H1 (cell line): ENCODE results near the gene GRM7. TPM values are rescaled to one million over a fixed set of nuclear protein-coding genes. Genes with fewer than 3 reads are reported as not detected.

Source experiments
- CTCF ChIA-PET: fragments of 300-600 bp; sonication (Branson Sonifier 250); formaldehyde crosslinking; loops from one replicate; lab custom pipeline; 2021; ENCODE audit not compliant: partially characterized antibody; lab: Charles Lee
- POLR2A ChIA-PET: fragments of 300-600 bp; sonication (Branson Sonifier 250); formaldehyde crosslinking; loops from one replicate; lab custom pipeline; 2021; ENCODE audit warnings: inconsistent platforms; ENCODE audit not compliant: partially characterized antibody; lab: Charles Lee
- DNase-seq, 2 experiments: peaks; one replicate each; pipeline versions ENCODE4 v3.0.0 to v3.0.0-alpha.2; 2010 to 2022; ENCODE audit warnings: low spot score in 2 of 2, low read depth in 1 of 2, mixed read lengths in 1 of 2
- FAIRE-seq: peaks from 2 replicates; lab custom pipeline; 2011; peaks lifted over from hg19 to GRCh38; lab: Jason Lieb, UNC
- H2AFZ ChIP-seq: 2 replicates; pipeline ENCODE4 v1.8.1; 2012; ENCODE audit warnings: low read length, inconsistent platforms
- H2AK5ac ChIP-seq: 2 replicates; pipeline ENCODE4 v1.6.1; 2013; ENCODE audit warnings: low read depth, low read length
- H2BK120ac ChIP-seq: replicated peaks from 2 replicates; pipeline ENCODE3; 2013; ENCODE audit warnings: low read depth, low read length, inconsistent platforms
- H2BK12ac ChIP-seq: 2 replicates; pipeline ENCODE4 v1.6.1; 2013; ENCODE audit warnings: low read depth, low read length
- H2BK15ac ChIP-seq: 2 replicates; pipeline ENCODE4 v1.6.1; 2013; ENCODE audit warnings: low read length
- H2BK20ac ChIP-seq: 2 replicates; pipeline ENCODE4 v1.6.1; 2013; ENCODE audit warnings: low read length
- H2BK5ac ChIP-seq: 2 replicates; pipeline ENCODE4 v1.6.1; 2013; ENCODE audit warnings: low read depth, low read length
- H3K14ac ChIP-seq: 2 replicates; pipeline ENCODE4 v1.6.1; 2013; ENCODE audit warnings: inconsistent platforms; ENCODE audit not compliant: insufficient read length
- H3K18ac ChIP-seq: 2 replicates; pipeline ENCODE4 v1.6.1; 2013; ENCODE audit warnings: low read length; ENCODE audit errors: extremely low read depth
- H3K23ac ChIP-seq: 2 replicates; pipeline ENCODE4 v1.6.1; 2013; ENCODE audit warnings: inconsistent platforms; ENCODE audit not compliant: insufficient read length
- H3K23me2 ChIP-seq: 2 replicates; pipeline ENCODE4 v1.6.1; 2013; ENCODE audit warnings: low read depth, low read length
- H3K27ac ChIP-seq: 2 replicates; pipeline ENCODE4 v1.6.1; 2011; ENCODE audit warnings: low read depth, low read length, inconsistent platforms
- H3K27me3 ChIP-seq, 4 experiments: replicated peaks in 1 of 4; 1 replicate in 1 of 4; 2 replicates in 3 of 4; pipeline versions ENCODE4 v1.6.1 to v1.8.1; 2011 to 2013; ENCODE audit warnings: low read length in 3 of 4, mild to moderate bottlenecking in 3 of 4, inconsistent platforms in 2 of 4, mixed read lengths in 2 of 4, moderate library complexity in 1 of 4; ENCODE audit not compliant: control insufficient read depth in 3 of 4, insufficient read depth in 3 of 4; ENCODE audit errors: extremely low read depth in 1 of 4
- H3K36me3 ChIP-seq, 4 experiments: 2 replicates each; pipeline versions ENCODE4 v1.6.1 to v1.8.1; 2011 to 2013; ENCODE audit warnings: mild to moderate bottlenecking in 4 of 4, low read length in 3 of 4, moderate library complexity in 2 of 4, control low read depth in 1 of 4, inconsistent platforms in 1 of 4; ENCODE audit not compliant: insufficient read depth in 4 of 4, control insufficient read depth in 2 of 4
- H3K4ac ChIP-seq: replicated peaks from 2 replicates; pipeline ENCODE3; 2013; ENCODE audit warnings: low read length, low read depth, mixed read lengths, inconsistent platforms; ENCODE audit not compliant: insufficient read length
- H3K4me1 ChIP-seq, 4 experiments: replicated peaks in 1 of 4; 1 replicate in 1 of 4; 2 replicates in 3 of 4; pipeline versions ENCODE4 v1.6.1 to v1.8.1; 2011 to 2013; ENCODE audit warnings: low read length in 3 of 4, inconsistent platforms in 2 of 4, mixed read lengths in 1 of 4; ENCODE audit not compliant: insufficient read depth in 4 of 4, control insufficient read depth in 3 of 4
- H3K4me2 ChIP-seq, 2 experiments: 2 replicates each; pipeline versions ENCODE4 v1.6.1 to v1.8.1; 2011 to 2013; ENCODE audit warnings: low read depth in 2 of 2, low read length in 2 of 2, control low read depth in 1 of 2, inconsistent platforms in 1 of 2, mild to moderate bottlenecking in 1 of 2; ENCODE audit not compliant: insufficient read depth in 1 of 2
- H3K4me3 ChIP-seq, 4 experiments: fragments of 200-600, 300-600 bp in 1 of 4; sonication (generic), shearing (Covaris generic), sonication (Bioruptor Twin) in 1 of 4; 2 replicates each; pipeline versions ENCODE4 v1.5.1 to v1.8.1; 2011 to 2016; ENCODE audit warnings: low read length in 4 of 4, low read depth in 3 of 4, control low read depth in 2 of 4, inconsistent platforms in 2 of 4, mild to moderate bottlenecking in 2 of 4, mixed read lengths in 1 of 4, moderate library complexity in 1 of 4; ENCODE audit not compliant: insufficient read depth in 2 of 4; ENCODE audit errors: extremely low read depth in 1 of 4
- H3K56ac ChIP-seq: replicated peaks from 2 replicates; pipeline ENCODE3; 2013; ENCODE audit warnings: low read depth, mild to moderate bottlenecking, mixed read lengths, low read length, inconsistent platforms; ENCODE audit not compliant: insufficient read length
- H3K79me1 ChIP-seq: 2 replicates; pipeline ENCODE4 v1.6.1; 2013; ENCODE audit warnings: low read depth, low read length, control low read depth
- H3K79me2 ChIP-seq, 2 experiments: 2 replicates each; pipeline versions ENCODE4 v1.6.1 to v1.8.1; 2012 to 2013; ENCODE audit warnings: low read length in 2 of 2, mild to moderate bottlenecking in 2 of 2, inconsistent platforms in 1 of 2; ENCODE audit not compliant: insufficient read depth in 2 of 2, control insufficient read depth in 1 of 2
- H3K9ac ChIP-seq, 4 experiments: replicated peaks in 1 of 4; 1 replicate in 1 of 4; 2 replicates in 3 of 4; pipeline versions ENCODE4 v1.6.1 to v1.8.1; 2011 to 2013; ENCODE audit warnings: low read depth in 3 of 4, low read length in 3 of 4, control low read depth in 2 of 4, mild to moderate bottlenecking in 2 of 4, moderate library complexity in 2 of 4, inconsistent platforms in 1 of 4; ENCODE audit errors: extremely low read depth in 1 of 4
- H3K9me3 ChIP-seq, 2 experiments: 2 replicates each; pipeline versions ENCODE4 v1.6.1 to v1.8.1; 2012 to 2013; ENCODE audit warnings: mild to moderate bottlenecking in 2 of 2, moderate library complexity in 2 of 2, control low read depth in 1 of 2, inconsistent platforms in 1 of 2, low read depth in 1 of 2, low read length in 1 of 2, mixed read lengths in 1 of 2; ENCODE audit not compliant: insufficient read depth in 2 of 2
- H4K20me1 ChIP-seq, 2 experiments: replicated peaks in 1 of 2; 2 replicates each; pipeline versions ENCODE3 to v1.8.1; 2011 to 2013; ENCODE audit warnings: inconsistent platforms in 2 of 2, low read length in 2 of 2, mild to moderate bottlenecking in 1 of 2; ENCODE audit not compliant: insufficient read depth in 2 of 2, control insufficient read depth in 1 of 2
- H4K5ac ChIP-seq: 2 replicates; pipeline ENCODE4 v1.6.1; 2013; ENCODE audit warnings: low read length, low read depth, mixed read lengths, inconsistent platforms; ENCODE audit not compliant: insufficient read length
- H4K8ac ChIP-seq: 2 replicates; pipeline ENCODE4 v1.8.0; 2013; ENCODE audit warnings: mild to moderate bottlenecking, moderate library complexity, low read length, inconsistent platforms; ENCODE audit not compliant: insufficient read depth; ENCODE audit errors: extremely low read depth
- H4K91ac ChIP-seq: replicated peaks from 2 replicates; pipeline ENCODE3; 2013; ENCODE audit warnings: low read length, mixed read lengths, inconsistent platforms; ENCODE audit not compliant: insufficient read length
- ATF2 ChIP-seq: IDR thresholded peaks from 2 replicates; pipeline ENCODE4 v1.6.1; 2012; ENCODE audit warnings: low read length, inconsistent platforms
- BRCA1 ChIP-seq: IDR thresholded peaks from 2 replicates; pipeline ENCODE4 v1.6.1; 2012; ENCODE audit warnings: low read depth, low read length, improper control_type of control experiment
- KDM1A ChIP-seq: fragments of 200-600, 300-600 bp; sonication (generic); IDR thresholded peaks from 2 replicates; pipeline ENCODE4 v1.7.1; 2016; ENCODE audit warnings: mild to moderate bottlenecking, low read length, borderline replicate concordance
- SAP30 ChIP-seq: fragments of 300-600 bp; sonication (generic); IDR thresholded peaks from 2 replicates; pipeline ENCODE4 v1.7.1; 2012; ENCODE audit warnings: low read length, moderate library complexity, mild to moderate bottlenecking, inconsistent platforms; ENCODE audit not compliant: insufficient read depth, insufficient replicate concordance
- SIX5 ChIP-seq: IDR thresholded peaks from 2 replicates; pipeline ENCODE4 v1.6.1; 2011; ENCODE audit warnings: mild to moderate bottlenecking, low read depth, low read length
- WGBS, 2 experiments: shearing (Covaris generic) in 1 of 2; methylation state at CpG; one replicate each; pipeline versions ENCODE4 v1.1.6 to v1.1.7; 2013 to 2015; ENCODE audit warnings: low lambda C conversion rate in 2 of 2, mixed read lengths in 2 of 2, inconsistent platforms in 1 of 2, low coverage in 1 of 2, missing lambda C conversion rate in 1 of 2; ENCODE audit not compliant: insufficient replicate concordance in 2 of 2, insufficient coverage in 1 of 2, insufficient read length in 1 of 2; ENCODE audit errors: extremely low coverage in 1 of 2, missing lambda C conversion rate in 1 of 2; 5-methylcytosine and 5-hydroxymethylcytosine counted together
- polyA plus RNA-seq, 7 experiments: library from polyadenylated mRNA; depleted of rRNA in 3 of 7; stranded (reverse) in 5 of 7; unstranded in 2 of 7; fragments of >200 nt in 5 of 7; fragments of 200-250 nt in 2 of 7; gene quantifications; 1 replicate in 5 of 7; 2 replicates in 1 of 7; 4 replicates in 1 of 7; pipeline versions ENCODE4 v1.2.1 to v1.2.3, GENCODE V29; 2011 to 2013; ENCODE audit warnings: missing spikeins in 2 of 7, mixed read lengths in 2 of 7
- total RNA-seq: library from RNA; stranded (reverse); fragmentation: NEBNext Ultra II Directional; extraction: Animal tissue kit (Norgen Biotek cat#: 25700); gene quantifications from 2 replicates; pipeline ENCODE4 v1.2.1, GENCODE V29; 2021

The GRM7 gene
- total and polyA plus RNA-seq, 2 of the 8 experiments (the other 6 are each of a cell fraction or from before 2014, with no cell fraction given): 0.17 to 0.24 TPM

- Histone ChIP-seq H4K20me1 (no peaks in the 10 kb centered on the region), H3K23ac (no peak overlapping the region), H3K27ac (no peak overlapping the region), H2AFZ (no peak overlapping the region), H2BK20ac (no peak overlapping the region), H4K91ac (no peak overlapping the region), H4K5ac (no peak overlapping the region), H3K4me3 (no peak overlapping the region), H3K56ac (no peak overlapping the region), H3K9ac (no peak overlapping the region), H3K4ac (no peak overlapping the region), H2AK5ac (no peak overlapping the region), H3K18ac (no peak overlapping the region), H2BK15ac (no peak overlapping the region), H3K14ac (no peak overlapping the region), H4K8ac (no peak overlapping the region), H3K4me2 (no peak overlapping the region), H3K36me3 (no peaks in the 10 kb centered on the region), H2BK12ac (no peak overlapping the region), H3K79me2 (no peaks in the 10 kb centered on the region), H2BK120ac (no peak overlapping the region), H3K9me3 (peaks cover 0 to 13% of the 10 kb centered on the region in 2 experiments; a peak in 2 of 4 replicates), H3K27me3 (no peaks in the 10 kb centered on the region), H2BK5ac (no peak overlapping the region), H3K23me2 (no peaks in the 10 kb centered on the region), H3K79me1 (no peaks in the 10 kb centered on the region), H3K4me1 (no peaks in the 10 kb centered on the region)
- WGBS, 2 experiments: 64% methylated on average over 4 of the region's 4 CpGs; no CpG with 5 or more reads in 1 of the 2 experiments
- DNase-seq: no peak
- TF ChIP-seq KDM1A (no peak), BRCA1 (no peak), ATF2 (no peak), SAP30 (no peak), SIX5 (no peak)
- POLR2A ChIA-PET: no interaction called here
- CTCF ChIA-PET: no interaction called here
- FAIRE-seq: no peak
These were observed 404.8 kb downstream of the GRM7 start for GRCh38 chr3:7265736-7266135.
